Measurements from ENCODE around the gene IRF1. TPM values are rescaled to one million over a fixed set of nuclear protein-coding genes. Genes with fewer than 3 reads are reported as not detected.
"Not testable (repeated sequence)": the region's sequence is repeated elsewhere in the genome, so short reads cannot be mapped to it uniquely, and the experiment has no call there.

The IRF1 gene
- total RNA-seq, 2 donors from 2014 or later: 5.6 to 7.3 TPM

DNA sequence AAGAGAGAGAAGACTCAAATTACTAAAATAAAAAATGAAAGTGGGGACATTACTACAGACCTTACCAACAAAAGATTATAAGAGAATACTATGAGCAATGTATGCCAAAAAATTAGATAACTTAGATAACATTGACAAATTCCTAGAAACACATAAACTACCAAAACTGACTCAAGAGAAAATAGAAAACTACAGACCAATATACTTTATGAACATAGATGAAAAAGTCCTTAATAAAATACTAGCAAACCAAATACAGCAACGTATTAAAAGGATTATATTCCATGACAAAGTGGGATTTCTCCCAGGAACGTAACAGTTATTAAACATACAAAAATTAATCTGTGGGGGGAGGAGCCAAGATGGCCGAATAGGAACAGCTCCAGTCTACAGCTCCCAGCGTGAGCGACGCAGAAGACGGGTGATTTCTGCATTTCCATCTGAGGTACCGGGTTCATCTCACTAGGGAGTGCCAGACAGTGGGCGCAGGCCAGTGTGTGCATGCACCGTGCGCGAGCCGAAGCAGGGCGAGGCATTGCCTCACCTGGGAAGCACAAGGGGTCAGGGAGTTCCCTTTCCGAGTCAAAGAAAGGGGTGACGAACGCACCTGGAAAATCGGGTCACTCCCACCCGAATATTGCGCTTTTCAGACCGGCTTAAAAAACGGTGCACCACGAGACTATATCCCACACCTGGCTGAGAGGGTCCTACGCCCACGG lies 23.2 kb upstream of the IRF1 start:
- not testable (repeated sequence) for H3K27me3 Mint-ChIP-seq (ENCODE audit: insufficient read depth); DNase-seq; H3K27me3 ChIP-seq (ENCODE audit: control insufficient read depth, insufficient read depth, low read length, poor library complexity, severe bottlenecking); H3K36me3 Mint-ChIP-seq (ENCODE audit: low read depth); H3K9ac ChIP-seq (ENCODE audit: extremely low read depth, low read length, poor library complexity, severe bottlenecking); H3K4me1 ChIP-seq (ENCODE audit: control insufficient read depth, insufficient read depth, low read length); H3K36me3 ChIP-seq (ENCODE audit: control insufficient read depth, insufficient read depth, low read length); H3K27ac Mint-ChIP-seq; H3K27ac ChIP-seq (ENCODE audit: low read depth, low read length); H3K4me1 Mint-ChIP-seq; H3K4me3 ChIP-seq (ENCODE audit: low read length); H3K4me3 Mint-ChIP-seq
- 83% methylated on average over 20 of the region's 25 CpGs; no CpG with 5 or more reads in 1 of the 2 experiments for WGBS, 2 experiments (ENCODE audit: insufficient coverage in 1 of 2, insufficient read length in 1 of 2)
- peaks cover 17% of the 10 kb centered on the region for H3K9me3 ChIP-seq (ENCODE audit: control insufficient read depth, low read length)
- peaks cover 28% of the 10 kb centered on the region for H3K9me3 Mint-ChIP-seq

GRCh38 chr5:132510076-132510475 lies 19.5 kb upstream of the IRF1 start:
- Histone ChIP-seq H3K4me3 (ENCODE audit: low read length) (no peak overlapping the region), H3K4me1 (ENCODE audit: control insufficient read depth, insufficient read depth, low read length) (no peaks in the 10 kb centered on the region), H3K9me3 (ENCODE audit: control insufficient read depth, low read length) (peaks cover 17% of the 10 kb centered on the region), H3K27me3 (ENCODE audit: control insufficient read depth, insufficient read depth, low read length, poor library complexity, severe bottlenecking) (no peaks in the 10 kb centered on the region), H3K36me3 (ENCODE audit: control insufficient read depth, insufficient read depth, low read length) (no peaks in the 10 kb centered on the region), H3K9ac (ENCODE audit: extremely low read depth, low read length, poor library complexity, severe bottlenecking) (no peak overlapping the region), H3K27ac (ENCODE audit: low read depth, low read length) (no peak overlapping the region)
- no peak overlapping the region for H3K4me3 Mint-ChIP-seq
- no peaks in the 10 kb centered on the region for H3K27me3 Mint-ChIP-seq (ENCODE audit: insufficient read depth)
- peaks cover 8% of the 10 kb centered on the region for H3K4me1 Mint-ChIP-seq
- H3K27ac Mint-ChIP-seq: no peak overlapping the region
- H3K36me3 Mint-ChIP-seq (ENCODE audit: low read depth): no peaks in the 10 kb centered on the region
- H3K9me3 Mint-ChIP-seq: peaks cover 28% of the 10 kb centered on the region
- DNase-seq: no peak
- TF ChIP-seq CTCF (conservative IDR thresholded peaks at IDR 0.05): no peak

- Histone ChIP-seq H3K9ac (ENCODE audit: extremely low read depth, low read length, poor library complexity, severe bottlenecking) (no peak overlapping the region), H3K27me3 (ENCODE audit: control insufficient read depth, insufficient read depth, low read length, poor library complexity, severe bottlenecking) (no peaks in the 10 kb centered on the region), H3K4me3 (ENCODE audit: low read length) (no peak overlapping the region), H3K4me1 (ENCODE audit: control insufficient read depth, insufficient read depth, low read length) (no peaks in the 10 kb centered on the region), H3K27ac (ENCODE audit: low read depth, low read length) (no peak overlapping the region), H3K36me3 (ENCODE audit: control insufficient read depth, insufficient read depth, low read length) (no peaks in the 10 kb centered on the region), H3K9me3 (ENCODE audit: control insufficient read depth, low read length) (no peaks in the 10 kb centered on the region)
- H3K27ac Mint-ChIP-seq: no peak overlapping the region
- 73% methylated on average over 1 of the region's 1 CpG; no CpG with 5 or more reads in 1 of the 2 experiments for WGBS, 2 experiments (ENCODE audit: insufficient coverage in 1 of 2, insufficient read length in 1 of 2)
- H3K4me1 Mint-ChIP-seq: peaks cover 10% of the 10 kb centered on the region
- H3K27me3 Mint-ChIP-seq (ENCODE audit: insufficient read depth): no peaks in the 10 kb centered on the region
- peaks cover 3% of the 10 kb centered on the region for H3K9me3 Mint-ChIP-seq
- no peak for DNase-seq
- TF ChIP-seq CTCF (conservative IDR thresholded peaks at IDR 0.05): peak; percentile 70
- no peaks in the 10 kb centered on the region for H3K36me3 Mint-ChIP-seq (ENCODE audit: low read depth)
- H3K4me3 Mint-ChIP-seq: no peak overlapping the region
Measured at GRCh38 chr5:132506094-132506692, 15.6 kb upstream of the IRF1 start.

Data from endodermal cell (in vitro differentiated cells).